GM18526 (cell line): Measurements from ENCODE around the gene SDF4.

Source experiments
- POLR2A ChIP-seq: IDR thresholded peaks from 3 replicates; pipeline ENCODE4 v1.6.1; 2011; ENCODE audit not compliant: insufficient read length; ENCODE audit errors: extremely low read depth

Gene SDF4

DNA sequence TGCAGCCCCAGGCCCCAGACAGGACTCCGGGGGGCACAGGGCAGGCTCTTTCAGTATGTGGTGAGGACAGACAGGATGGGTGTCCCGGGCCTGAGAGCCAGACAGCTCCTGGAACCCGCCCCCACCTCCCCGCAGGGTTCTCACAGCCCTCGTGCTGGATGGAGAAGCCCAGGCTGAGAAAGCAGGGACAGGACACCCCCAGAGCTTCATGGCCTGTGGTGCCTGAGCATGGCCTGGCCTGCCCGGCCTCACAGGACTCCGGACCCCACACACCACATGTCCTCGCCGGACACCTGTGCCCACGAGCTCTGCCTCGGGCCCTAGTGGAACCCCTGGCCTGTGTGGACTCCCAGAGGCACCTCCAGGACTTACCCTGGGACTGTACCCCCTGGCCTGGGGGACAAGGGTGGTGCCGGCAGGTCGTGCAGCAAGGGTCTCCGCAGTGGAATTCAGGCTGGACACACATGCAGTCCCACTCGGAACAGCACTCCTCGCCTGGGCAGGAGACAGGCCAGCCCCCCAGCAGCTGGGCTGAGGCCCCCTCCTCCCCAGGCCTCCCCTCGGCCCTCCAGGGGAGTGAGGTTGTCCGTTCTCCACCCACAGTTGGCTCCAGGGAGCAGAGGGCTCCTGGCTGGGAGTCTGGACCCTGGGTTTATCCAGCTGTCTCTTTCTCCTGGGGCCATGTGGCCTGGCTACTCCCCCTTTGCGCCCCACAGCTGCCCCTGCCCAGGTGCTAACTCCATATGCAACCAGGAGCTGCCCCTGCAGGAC, 26.6 kb downstream of the SDF4 start:
- TF ChIP-seq POLR2A = no peak

DNA sequence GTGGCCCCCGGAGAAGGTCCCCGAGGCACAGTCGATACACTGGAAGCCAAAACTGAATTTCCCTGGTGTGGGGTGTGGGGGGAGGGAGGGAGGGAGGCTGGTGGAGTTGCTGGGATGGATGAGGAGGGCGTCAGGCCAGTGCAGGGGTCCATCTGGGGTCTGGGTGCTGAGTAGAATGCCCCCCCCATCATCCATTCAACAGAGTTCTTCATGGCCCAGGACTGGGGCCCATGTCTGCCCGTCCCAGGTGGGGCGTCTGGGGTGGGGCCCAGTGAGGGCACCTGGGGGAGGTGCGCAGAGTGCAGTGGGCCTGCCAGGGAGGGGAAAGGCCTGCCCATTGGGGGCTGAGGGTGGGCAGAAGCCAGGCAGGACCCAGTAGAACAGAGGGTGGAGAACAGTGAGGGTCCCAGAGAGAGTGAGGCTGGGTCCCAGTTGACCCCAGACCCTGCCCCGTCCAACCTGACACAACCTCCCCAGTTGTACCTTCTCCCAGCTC, 27.3 kb downstream of the SDF4 start:
- no peak for TF ChIP-seq POLR2A

DNA sequence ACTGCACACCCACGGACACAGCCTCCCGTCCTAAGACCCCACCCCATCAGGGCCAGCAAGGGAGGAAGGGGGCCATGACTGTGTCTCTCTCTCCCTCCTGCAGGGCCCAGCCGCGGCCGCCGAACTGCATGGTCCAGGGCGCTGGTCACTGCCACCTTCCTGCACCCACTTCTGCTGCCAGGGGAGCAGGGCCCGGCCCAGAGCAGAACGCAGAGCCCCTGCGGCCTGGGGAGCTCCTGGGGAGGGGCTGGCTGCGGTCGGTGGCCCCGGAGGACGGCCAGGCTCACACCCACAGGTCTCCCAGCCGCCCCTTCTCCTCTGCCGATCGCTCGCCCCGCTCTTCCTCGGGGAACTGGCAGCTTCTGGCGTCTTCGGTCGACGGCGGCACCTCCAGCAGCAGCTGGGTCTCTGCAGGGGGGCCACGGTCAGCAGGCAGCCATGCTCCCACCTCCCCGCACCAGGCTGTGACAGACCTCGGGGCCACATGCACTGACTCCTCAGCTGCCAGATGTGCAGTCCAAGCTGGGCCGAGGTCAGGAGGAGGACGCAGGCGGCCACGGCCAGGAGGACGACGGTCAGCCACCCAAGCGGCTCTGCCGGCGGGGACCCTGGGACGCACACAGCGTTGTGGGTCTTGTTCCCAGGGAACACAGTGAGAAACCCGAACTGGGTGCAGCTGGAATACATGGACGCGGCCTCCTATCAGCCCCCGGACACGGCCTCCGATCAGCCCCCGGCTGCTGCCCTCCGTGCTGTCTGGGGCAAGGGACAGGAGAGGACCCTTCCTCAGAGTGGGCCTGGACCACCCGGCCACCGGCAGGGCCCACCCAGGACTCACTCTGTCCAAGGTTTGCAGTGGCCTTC, 28.0 kb downstream of the SDF4 start:
- no peak for TF ChIP-seq POLR2A

DNA sequence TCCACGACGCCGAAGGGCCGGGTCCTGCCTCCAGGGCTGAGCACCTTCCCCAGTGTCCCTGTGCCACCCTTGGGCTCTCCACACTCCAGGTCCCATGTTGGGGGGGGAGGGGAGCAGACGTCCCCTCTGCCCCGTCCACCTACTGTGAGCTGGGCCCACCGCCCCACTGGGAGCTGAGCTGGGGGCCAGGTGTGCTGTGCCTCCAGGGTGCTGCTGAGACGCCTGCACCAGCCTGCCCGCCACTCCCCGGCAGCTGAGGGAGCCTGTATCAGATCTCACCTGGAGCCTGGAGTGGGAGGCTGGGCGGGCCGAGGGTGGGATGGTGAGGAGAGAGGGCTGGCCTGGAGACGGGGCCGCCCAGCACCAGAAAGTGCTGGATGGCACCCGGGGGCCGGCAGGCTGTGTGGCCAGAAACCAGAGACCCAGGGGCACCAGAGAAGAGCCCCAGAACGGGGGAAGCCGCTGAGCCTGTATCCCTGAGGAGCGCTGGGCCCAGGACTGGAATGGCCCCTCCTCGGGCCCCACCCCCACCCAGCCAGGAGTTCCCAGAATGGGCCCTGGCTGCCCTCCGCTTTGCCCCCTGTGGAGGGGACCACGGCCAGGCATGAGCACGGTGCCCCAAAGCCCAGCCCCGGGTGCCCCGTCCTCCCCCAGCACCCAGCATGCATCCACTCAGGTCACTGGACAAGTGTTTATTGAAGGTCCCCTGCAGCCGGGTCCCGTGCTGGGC, 28.8 kb downstream of the SDF4 start:
- TF ChIP-seq POLR2A = no peak

DNA sequence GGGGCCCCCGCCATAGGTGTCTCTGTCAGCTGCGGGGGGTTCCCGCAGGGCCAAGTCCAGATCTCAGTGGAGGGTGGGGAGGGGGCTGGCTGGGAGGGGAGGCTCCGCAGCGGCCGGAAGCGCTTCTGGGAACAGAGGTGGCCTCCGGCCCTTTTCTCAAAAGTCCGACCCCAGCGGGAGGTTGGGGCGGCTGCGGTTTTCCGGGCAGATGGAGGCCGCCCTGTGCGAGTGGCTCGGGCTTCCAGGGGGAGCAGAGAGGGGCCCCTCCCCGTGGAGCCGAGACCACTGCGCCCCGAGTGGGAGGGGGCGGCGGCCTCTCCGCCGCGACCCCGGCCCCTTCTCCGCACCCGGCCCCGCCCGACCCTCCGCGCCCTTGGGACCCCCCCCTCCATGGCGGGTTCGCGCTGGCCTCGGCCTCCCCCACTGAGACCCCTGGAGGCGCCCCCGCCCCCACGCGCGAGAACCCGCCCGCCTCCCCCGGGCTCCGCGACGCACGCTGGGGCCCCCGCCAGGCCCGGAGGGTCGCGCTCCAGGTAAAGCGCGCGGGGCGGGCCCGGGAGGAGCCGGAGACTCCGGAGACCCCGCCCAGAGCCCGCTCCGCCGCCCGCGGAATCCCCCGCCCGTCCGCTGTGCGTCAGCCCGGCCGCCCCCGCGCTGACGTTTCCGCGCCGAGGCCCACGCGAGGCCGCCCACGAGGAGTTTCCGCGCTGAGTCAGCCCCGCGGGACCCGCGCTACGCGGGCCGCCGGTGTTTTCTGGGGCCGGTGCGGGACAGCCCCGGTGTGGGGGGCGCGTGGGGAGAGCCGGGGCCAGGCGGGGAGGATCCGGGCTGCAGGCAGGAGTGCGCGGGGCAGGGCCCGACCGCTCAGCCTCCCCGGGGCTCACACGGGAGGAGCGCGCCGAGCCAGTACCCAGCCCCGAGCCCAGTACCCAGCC, 30.7 kb downstream of the SDF4 start:
- no peak for TF ChIP-seq POLR2A

DNA sequence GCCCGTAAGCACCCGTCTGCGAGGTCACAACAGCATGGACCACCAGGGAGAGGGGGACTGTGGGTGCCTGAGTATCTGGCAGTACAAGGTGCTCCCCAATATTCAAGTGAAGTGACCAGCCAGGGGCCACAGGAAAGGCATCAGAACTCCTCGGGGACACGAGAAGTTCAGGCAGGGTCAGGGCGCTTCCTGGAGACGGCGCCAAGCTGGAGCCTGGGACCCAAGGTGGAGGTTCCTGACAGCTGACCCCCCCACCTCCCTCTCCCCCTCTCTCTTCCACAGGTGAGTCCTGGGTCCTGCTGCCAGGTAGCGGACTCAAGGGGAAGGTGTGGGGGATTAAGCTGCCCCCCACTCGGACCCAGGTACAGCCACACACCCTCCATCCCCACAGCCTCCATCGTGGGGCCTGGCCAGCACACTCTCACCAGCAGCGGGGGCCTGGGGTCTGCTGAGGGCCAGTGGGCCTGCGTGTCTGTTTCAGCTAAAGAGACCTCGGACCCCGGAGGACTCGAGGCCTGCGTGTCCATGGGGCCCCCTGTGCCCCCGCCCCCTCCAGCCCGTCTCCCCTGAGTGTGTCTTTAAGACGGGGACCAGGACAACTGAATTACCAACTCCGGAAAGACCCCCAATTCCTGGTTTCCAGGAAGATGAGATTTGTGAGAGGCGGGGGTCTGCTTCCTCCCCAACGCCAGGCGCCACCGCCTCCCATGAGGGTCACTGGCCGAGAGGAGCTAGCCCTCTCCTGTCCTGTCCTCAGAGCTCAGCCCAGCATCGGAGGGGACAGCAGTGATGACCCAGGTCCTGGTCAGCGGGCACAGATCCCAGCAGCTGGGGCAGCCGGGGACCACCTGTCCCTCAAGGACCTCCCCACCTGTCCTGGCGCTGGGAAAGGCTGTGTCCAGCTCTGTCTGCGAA, 31.6 kb downstream of the SDF4 start:
- TF ChIP-seq POLR2A = no peak

DNA sequence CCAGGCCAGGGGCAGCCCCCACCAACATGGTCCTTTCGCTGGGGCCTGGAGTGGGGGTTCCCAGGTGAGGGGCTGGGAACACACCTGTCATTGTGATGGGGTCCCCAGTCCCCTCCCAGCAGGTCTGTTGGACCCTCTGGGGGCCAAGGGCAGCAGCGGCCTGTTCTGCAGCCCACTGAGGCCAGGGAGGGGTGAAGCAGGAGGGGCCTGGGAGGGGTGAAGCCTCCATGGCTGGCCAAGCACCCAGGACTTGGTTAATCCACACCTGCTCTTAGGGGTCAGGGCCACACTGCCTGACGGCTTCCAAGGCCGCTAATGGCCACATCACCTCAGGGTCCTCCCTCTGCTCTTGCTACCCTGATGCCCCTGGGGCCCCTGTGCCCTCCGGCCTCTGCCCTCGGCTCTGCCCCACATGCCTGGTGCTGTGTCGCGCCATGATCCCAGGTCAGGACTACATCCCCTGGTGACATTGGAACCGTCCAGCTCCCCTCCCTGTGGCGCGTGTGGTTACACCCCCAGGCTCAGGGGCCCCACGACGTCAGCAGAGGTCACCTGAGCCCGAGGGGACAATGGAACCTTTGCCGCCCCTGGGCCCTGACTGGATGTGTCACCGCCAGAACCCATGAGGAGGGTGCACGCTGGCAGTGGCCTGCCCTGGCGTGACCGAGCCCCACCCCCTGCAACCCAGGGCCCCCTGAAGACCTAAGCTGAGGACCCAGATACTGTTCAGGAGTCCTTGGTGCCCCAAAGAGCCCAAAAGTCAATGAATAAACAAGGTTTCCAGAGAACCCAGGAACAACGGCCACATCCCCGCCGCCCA, 32.5 kb downstream of the SDF4 start:
- TF ChIP-seq POLR2A = no peak

DNA sequence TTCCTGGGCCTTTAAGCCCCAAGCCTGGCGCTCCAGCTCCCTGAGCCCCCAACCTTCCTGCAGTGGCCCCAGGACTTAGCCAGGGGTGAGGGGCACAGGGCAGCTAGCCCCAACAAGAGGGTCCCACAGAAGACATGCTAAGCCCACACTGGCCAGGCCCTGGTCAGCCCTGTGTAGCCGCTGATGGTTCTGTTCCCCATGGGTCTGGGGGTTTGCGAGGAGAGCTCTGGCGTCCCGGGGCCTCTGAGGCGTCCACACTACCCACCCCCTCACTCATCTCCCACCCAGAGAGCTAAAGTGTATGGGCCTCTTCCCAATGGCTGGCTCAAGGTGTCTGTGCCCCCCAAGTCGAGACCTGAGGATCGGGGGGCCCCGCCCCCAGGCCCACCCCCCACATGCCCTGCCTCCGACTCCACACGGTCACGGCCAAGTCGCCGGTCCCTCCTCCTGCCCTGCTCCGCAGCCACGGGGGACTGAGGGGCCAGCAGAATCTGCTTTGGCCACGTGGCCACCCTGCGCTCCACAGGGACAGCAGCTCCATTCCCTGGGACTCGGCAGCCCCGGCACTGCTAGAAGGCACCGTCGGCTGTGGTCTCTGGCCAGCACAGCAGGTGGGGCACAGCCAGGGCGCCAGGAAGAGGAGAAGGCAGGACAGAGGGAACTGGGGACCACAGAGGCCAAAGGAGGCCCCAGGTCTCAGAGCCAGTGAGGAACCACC, 33.2 kb downstream of the SDF4 start:
- TF ChIP-seq POLR2A = no peak

DNA sequence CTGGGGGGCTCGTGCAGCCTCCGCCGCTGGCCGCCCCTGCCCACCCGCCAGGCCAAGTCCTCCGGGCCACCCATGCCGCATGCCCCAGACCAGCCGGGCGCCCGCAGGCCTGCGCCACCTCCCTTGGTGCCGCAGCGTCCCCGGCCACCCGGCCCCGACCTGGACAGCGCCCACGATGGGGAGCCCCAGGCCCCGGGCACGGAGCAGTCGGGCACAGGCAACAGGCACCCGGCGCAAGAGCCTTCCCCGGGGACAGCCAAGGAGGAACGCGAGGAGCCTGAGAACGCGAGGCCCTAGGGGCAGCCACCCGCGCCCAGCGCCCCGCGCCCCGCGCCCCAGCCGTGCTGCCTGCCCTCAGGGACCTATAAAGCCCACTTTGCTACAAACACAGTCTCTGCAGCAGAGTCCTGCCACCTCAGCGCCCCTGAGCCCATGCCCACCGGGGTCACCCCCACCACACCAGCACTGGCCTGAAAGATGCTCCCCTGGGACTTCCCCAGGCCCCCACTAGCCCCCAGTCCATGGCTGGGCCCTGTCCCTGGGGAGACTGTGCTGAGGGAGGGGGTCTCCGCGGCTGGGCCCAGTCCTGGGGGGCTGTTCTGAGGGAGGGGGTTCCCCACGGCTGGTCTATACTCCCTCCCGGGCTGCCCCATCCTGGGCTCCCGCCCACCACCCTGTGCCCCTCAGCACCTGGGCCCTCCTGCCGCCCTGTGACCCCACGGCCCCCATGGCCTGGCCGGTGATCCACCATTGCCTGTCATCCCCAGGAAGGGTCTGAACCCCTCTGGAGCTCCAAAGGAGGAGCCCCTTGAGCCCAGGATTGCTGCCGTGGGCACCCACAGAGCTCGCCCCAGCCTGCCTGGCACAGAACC, 34.0 kb downstream of the SDF4 start:
- TF ChIP-seq POLR2A = no peak

DNA sequence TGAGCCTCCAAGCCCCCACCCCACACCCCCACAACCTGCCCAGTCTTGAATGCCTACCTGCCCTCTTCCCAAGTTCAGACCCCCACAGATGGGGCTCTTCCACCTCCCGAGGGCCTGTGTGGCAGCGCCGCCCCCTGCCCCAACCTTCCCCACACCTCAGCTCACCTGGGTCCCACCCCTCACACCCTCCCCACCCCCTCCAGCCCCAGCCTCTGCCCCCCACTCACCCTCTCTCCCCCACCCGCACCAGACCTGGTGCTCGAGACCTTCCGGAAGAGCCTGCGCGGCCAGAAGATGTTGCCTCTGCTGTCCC, 34.7 kb downstream of the SDF4 start:
- no peak for TF ChIP-seq POLR2A
